Neural cell (in vitro differentiated cells): ENCODE results near the gene CTNNB1. TPM values are rescaled to one million over a fixed set of nuclear protein-coding genes. Genes with fewer than 3 reads are reported as not detected.

Experiments
- H2AFZ ChIP-seq: fragments of 200-600, 300-800 bp; sonication (generic), shearing (Covaris generic); 2 replicates; pipeline ENCODE4 v1.6.0; 2014; ENCODE audit warnings: low read depth, mild to moderate bottlenecking, antibody characterized with exemption, low read length, moderate library complexity
- H3F3A ChIP-seq: fragments of 200-600 bp; shearing (Covaris generic); 2 replicates; pipeline ENCODE4 v1.6.1; 2016; ENCODE audit warnings: mild to moderate bottlenecking, moderate library complexity, mixed read lengths, antibody characterized with exemption, low read length; ENCODE audit not compliant: insufficient read depth, poor library complexity, severe bottlenecking
- H3K27ac ChIP-seq: fragments of 200-600, 300-800 bp; sonication (generic), shearing (Covaris generic); 2 replicates; pipeline ENCODE4 v1.5.1; 2014; ENCODE audit warnings: mild to moderate bottlenecking, low read length, moderate library complexity
- H3K27me3 ChIP-seq: fragments of 300-800, 200-600 bp; sonication (generic), shearing (Covaris generic); 2 replicates; pipeline ENCODE4 v1.6.0; 2014; ENCODE audit warnings: mild to moderate bottlenecking, low read depth, low read length, moderate library complexity; ENCODE audit not compliant: insufficient read depth
- H3K36me3 ChIP-seq: fragments of 300-800, 200-600 bp; sonication (generic), shearing (Covaris generic); 2 replicates; pipeline ENCODE4 v1.5.1; 2014; ENCODE audit warnings: mild to moderate bottlenecking, antibody characterized with exemption, low read length, moderate library complexity; ENCODE audit not compliant: insufficient read depth
- H3K4me2 ChIP-seq: fragments of 300-800, 200-600 bp; sonication (generic), shearing (Covaris generic); 2 replicates; pipeline ENCODE4 v1.6.0; 2014; ENCODE audit warnings: mild to moderate bottlenecking, low read length
- H3K4me3 ChIP-seq: fragments of 300-800, 200-600 bp; sonication (generic), shearing (Covaris generic); 2 replicates; pipeline ENCODE4 v1.5.1; 2014; ENCODE audit warnings: mild to moderate bottlenecking, low read length, moderate library complexity
- H3K79me2 ChIP-seq: fragments of 200-600 bp; shearing (Covaris generic); replicated peaks from 2 replicates; pipeline ENCODE4 v1.6.0; 2014; ENCODE audit warnings: mild to moderate bottlenecking, low read length, moderate library complexity; ENCODE audit not compliant: insufficient read depth
- H3K9ac ChIP-seq: fragments of 300-800, 200-600 bp; sonication (generic), shearing (Covaris generic); 2 replicates; pipeline ENCODE4 v1.6.1; 2016; ENCODE audit warnings: mild to moderate bottlenecking, low read length, mixed read lengths
- H3K9me2 ChIP-seq: fragments of 200-600 bp; shearing (Covaris generic); 2 replicates; pipeline ENCODE4 v1.6.1; 2016; ENCODE audit warnings: mild to moderate bottlenecking, low read length, mixed read lengths; ENCODE audit not compliant: insufficient read depth
- H3K9me3 ChIP-seq: fragments of 200-600, 300-800 bp; sonication (generic), shearing (Covaris generic); 2 replicates; pipeline ENCODE4 v1.6.1; 2016; ENCODE audit warnings: mild to moderate bottlenecking, mixed run types, low read length, moderate library complexity, mixed read lengths
- H4K20me1 ChIP-seq: fragments of 200-600 bp; shearing (Covaris generic); 2 replicates; pipeline ENCODE4 v1.6.1; 2016; ENCODE audit warnings: mild to moderate bottlenecking, mixed run types; ENCODE audit not compliant: insufficient read depth
- EP300 ChIP-seq: fragments of 450-650 bp; conservative IDR thresholded peaks from 2 replicates; pipeline ENCODE4 v1.6.1; 2014; ENCODE audit warnings: antibody characterized with exemption, mild to moderate bottlenecking, moderate library complexity; ENCODE audit not compliant: poor library complexity, severe bottlenecking
- EZH2 ChIP-seq: fragments of 200-600, 300-800 bp; shearing (Covaris generic), sonication (generic); IDR thresholded peaks from 2 replicates; pipeline ENCODE4 v1.6.1; 2014; ENCODE audit warnings: antibody characterized with exemption, low read length, borderline replicate concordance, mild to moderate bottlenecking; ENCODE audit not compliant: insufficient read depth, poor library complexity, severe bottlenecking
- MXI1 ChIP-seq: fragments of 450-650 bp; conservative IDR thresholded peaks from 2 replicates; pipeline ENCODE4 v1.6.1; 2014; ENCODE audit warnings: antibody characterized with exemption, mild to moderate bottlenecking; ENCODE audit not compliant: poor library complexity, severe bottlenecking
- POLR2AphosphoS5 ChIP-seq: IDR thresholded peaks from 2 replicates; pipeline ENCODE4 v1.6.1; 2012
- RAD21 ChIP-seq: fragments of 450-650 bp; conservative IDR thresholded peaks from 2 replicates; pipeline ENCODE4 v1.6.1; 2014; ENCODE audit warnings: antibody characterized with exemption, mild to moderate bottlenecking, moderate library complexity
- SMC3 ChIP-seq: fragments of 450-650 bp; conservative IDR thresholded peaks from 2 replicates; pipeline ENCODE4 v1.6.1; 2014; ENCODE audit warnings: antibody characterized with exemption, mild to moderate bottlenecking, moderate library complexity; ENCODE audit not compliant: poor library complexity
- TAF1 ChIP-seq: IDR thresholded peaks from 2 replicates; pipeline ENCODE4 v1.6.1; 2012; ENCODE audit warnings: low read depth
- polyA plus RNA-seq: library from polyadenylated mRNA; depleted of rRNA; stranded (reverse); fragments of >200 nt; gene quantifications from 2 replicates; pipeline ENCODE4 v1.2.3, GENCODE V29; 2014
- TF ChIP-seq, protein P1 (sequence below): fragments of 450-650 bp; IDR thresholded peaks from 2 replicates; pipeline ENCODE4 v1.5.1; 2014; ENCODE audit warnings: antibody characterized with exemption, mild to moderate bottlenecking, moderate library complexity; ENCODE audit not compliant: poor library complexity, severe bottlenecking
- TF ChIP-seq, protein P2 (sequence below): IDR thresholded peaks from 2 replicates; pipeline ENCODE4 v1.6.1; 2012; ENCODE audit warnings: borderline replicate concordance

The CTNNB1 gene
- polyA plus RNA-seq, 1 donor from 2014 or later: 317 TPM

DNA sequence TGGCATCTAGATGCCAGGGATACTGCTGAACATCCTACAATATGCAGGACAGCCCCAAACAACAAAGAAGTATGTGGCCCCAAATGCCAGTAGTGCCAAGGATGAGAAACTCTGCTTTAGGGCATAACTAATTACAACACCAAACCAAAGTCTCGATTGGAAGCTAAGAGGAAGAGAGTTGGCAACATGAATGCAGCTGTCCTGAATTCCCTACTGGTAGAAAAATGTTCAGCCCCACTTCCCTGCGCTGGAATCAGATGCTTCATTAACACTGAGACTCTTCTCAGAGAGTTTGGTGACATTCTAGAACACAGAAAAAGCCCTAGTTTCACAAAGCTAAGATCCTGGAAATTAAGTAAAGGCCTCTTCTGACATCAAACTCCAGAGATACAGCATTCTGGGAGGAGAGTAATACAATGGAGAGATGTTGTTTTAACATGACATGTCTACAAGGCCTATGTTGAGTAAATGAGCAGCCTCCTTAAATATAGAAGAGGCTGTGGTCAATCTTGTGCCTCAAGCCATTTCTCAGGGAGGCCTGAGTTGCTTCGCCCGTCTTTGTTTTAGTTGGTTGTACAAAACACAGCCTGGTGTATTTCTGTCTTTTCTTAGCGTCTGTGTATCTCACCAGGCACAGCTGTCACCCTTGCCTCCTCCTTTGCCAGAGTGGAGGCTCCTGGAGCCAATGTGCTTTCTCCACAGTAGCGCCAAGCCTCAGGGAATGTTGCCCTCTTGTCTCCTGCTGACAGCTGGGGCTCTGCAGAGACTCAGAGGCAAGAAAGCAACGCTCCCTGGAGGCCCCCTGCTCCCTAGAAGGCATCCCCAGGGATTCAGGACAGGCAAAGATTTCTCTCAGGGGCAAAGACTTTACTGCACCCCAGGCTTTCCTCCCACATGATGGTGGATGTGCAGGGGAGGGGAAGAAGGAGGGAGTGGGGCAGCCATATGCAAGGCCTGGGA, 25.1 kb upstream of the CTNNB1 start:
- TF ChIP-seq TAF1 (no peak), EP300 (no peak), SMC3 (no peak), RAD21 (no peak), EZH2 (no peak), POLR2AphosphoS5 (no peak), MXI1 (no peak)
- TF ChIP-seq, protein P1, sequence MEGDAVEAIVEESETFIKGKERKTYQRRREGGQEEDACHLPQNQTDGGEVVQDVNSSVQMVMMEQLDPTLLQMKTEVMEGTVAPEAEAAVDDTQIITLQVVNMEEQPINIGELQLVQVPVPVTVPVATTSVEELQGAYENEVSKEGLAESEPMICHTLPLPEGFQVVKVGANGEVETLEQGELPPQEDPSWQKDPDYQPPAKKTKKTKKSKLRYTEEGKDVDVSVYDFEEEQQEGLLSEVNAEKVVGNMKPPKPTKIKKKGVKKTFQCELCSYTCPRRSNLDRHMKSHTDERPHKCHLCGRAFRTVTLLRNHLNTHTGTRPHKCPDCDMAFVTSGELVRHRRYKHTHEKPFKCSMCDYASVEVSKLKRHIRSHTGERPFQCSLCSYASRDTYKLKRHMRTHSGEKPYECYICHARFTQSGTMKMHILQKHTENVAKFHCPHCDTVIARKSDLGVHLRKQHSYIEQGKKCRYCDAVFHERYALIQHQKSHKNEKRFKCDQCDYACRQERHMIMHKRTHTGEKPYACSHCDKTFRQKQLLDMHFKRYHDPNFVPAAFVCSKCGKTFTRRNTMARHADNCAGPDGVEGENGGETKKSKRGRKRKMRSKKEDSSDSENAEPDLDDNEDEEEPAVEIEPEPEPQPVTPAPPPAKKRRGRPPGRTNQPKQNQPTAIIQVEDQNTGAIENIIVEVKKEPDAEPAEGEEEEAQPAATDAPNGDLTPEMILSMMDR: no peak
- TF ChIP-seq, protein P2, sequence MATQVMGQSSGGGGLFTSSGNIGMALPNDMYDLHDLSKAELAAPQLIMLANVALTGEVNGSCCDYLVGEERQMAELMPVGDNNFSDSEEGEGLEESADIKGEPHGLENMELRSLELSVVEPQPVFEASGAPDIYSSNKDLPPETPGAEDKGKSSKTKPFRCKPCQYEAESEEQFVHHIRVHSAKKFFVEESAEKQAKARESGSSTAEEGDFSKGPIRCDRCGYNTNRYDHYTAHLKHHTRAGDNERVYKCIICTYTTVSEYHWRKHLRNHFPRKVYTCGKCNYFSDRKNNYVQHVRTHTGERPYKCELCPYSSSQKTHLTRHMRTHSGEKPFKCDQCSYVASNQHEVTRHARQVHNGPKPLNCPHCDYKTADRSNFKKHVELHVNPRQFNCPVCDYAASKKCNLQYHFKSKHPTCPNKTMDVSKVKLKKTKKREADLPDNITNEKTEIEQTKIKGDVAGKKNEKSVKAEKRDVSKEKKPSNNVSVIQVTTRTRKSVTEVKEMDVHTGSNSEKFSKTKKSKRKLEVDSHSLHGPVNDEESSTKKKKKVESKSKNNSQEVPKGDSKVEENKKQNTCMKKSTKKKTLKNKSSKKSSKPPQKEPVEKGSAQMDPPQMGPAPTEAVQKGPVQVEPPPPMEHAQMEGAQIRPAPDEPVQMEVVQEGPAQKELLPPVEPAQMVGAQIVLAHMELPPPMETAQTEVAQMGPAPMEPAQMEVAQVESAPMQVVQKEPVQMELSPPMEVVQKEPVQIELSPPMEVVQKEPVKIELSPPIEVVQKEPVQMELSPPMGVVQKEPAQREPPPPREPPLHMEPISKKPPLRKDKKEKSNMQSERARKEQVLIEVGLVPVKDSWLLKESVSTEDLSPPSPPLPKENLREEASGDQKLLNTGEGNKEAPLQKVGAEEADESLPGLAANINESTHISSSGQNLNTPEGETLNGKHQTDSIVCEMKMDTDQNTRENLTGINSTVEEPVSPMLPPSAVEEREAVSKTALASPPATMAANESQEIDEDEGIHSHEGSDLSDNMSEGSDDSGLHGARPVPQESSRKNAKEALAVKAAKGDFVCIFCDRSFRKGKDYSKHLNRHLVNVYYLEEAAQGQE: no peak
- H3F3A ChIP-seq: no peaks in the 10 kb centered on the region
- H2AFZ ChIP-seq: no peak overlapping the region
- H3K36me3 ChIP-seq: no peaks in the 10 kb centered on the region
- no peaks in the 10 kb centered on the region for H3K79me2 ChIP-seq
- H3K27me3 ChIP-seq: no peaks in the 10 kb centered on the region
- H3K9me2 ChIP-seq: no peaks in the 10 kb centered on the region
- H3K27ac ChIP-seq: no peak overlapping the region
- H3K4me3 ChIP-seq: no peak overlapping the region
- no peak overlapping the region for H3K9ac ChIP-seq
- H4K20me1 ChIP-seq: no peaks in the 10 kb centered on the region
- no peaks in the 10 kb centered on the region for H3K9me3 ChIP-seq
- H3K4me2 ChIP-seq: no peak overlapping the region

DNA sequence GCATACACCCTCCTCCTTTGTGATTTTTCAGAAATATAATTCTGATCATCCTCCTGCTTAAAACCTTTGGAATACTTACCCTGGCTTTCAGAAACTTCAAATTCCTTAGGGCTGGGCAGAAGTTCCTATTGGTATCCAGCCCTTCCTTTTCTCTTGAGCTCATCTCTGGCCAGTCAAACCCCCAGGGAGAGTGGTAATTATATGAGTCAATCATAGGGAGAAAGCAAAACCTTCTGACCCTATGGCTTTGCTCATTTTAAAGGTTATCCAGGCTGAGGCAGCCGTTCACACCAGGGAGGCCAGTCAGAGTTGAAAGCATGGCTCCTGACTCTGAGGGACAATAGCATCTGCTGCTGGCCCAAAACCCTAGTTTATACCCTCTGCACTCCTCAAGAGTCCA, 23.9 kb upstream of the CTNNB1 start:
- no peaks in the 10 kb centered on the region for H3K36me3 ChIP-seq
- no peaks in the 10 kb centered on the region for H3K79me2 ChIP-seq
- H3K9me3 ChIP-seq: no peaks in the 10 kb centered on the region
- no peaks in the 10 kb centered on the region for H3F3A ChIP-seq
- no peak overlapping the region for H3K27ac ChIP-seq
- H4K20me1 ChIP-seq: no peaks in the 10 kb centered on the region
- H3K27me3 ChIP-seq: no peaks in the 10 kb centered on the region
- no peak overlapping the region for H3K4me2 ChIP-seq
- H3K9me2 ChIP-seq: no peaks in the 10 kb centered on the region
- no peak overlapping the region for H2AFZ ChIP-seq
- H3K4me3 ChIP-seq: no peak overlapping the region
- TF ChIP-seq TAF1 (no peak), RAD21 (no peak)
- H3K9ac ChIP-seq: no peak overlapping the region
